Transverse colon (tissue), 4 donors: Measurements from ENCODE around the gene PHPT1.

Source experiments
- POLR2AphosphoS5 ChIP-seq, 3 donors: sonication (generic); formaldehyde crosslinking; IDR thresholded peaks; one replicate each; pipeline ENCODE4 v1.6.1; 2016; ENCODE audit warnings: antibody characterized with exemption in 3 of 3
- TF ChIP-seq, protein P1 (sequence below), 5 experiments: fragments of 200-600 bp in 3 of 5; fragments of 450-650 bp in 2 of 5; sonication (generic) in 3 of 5; IDR thresholded peaks; 1 replicate in 2 of 5; 2 replicates in 3 of 5; pipeline ENCODE4 v1.5.1; 2016 to 2017; ENCODE audit warnings: antibody characterized with exemption in 5 of 5, inconsistent platforms in 3 of 5, mild to moderate bottlenecking in 2 of 5, moderate library complexity in 1 of 5

DNA sequence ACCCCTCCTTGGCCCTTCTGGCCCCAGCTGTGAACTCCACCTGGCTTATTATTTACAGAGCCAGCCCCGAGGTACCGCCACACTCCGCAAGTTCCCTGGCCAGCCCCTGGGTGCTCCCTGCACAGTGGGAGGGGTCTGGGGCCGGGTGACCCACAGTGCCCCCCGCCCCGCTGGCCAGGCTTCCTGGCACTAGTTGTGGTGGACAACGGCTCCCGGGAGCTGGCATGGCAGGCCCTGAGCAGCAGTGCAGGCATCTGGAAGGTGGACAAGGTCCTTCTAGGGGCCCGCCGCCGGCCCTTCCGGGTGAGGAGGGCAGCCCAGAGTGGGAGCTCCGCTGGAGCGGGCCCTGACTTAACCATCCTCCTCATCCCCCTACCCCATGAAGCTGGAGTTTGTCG lies 6.9 kb downstream of the PHPT1 start:
- TF ChIP-seq, protein P1, sequence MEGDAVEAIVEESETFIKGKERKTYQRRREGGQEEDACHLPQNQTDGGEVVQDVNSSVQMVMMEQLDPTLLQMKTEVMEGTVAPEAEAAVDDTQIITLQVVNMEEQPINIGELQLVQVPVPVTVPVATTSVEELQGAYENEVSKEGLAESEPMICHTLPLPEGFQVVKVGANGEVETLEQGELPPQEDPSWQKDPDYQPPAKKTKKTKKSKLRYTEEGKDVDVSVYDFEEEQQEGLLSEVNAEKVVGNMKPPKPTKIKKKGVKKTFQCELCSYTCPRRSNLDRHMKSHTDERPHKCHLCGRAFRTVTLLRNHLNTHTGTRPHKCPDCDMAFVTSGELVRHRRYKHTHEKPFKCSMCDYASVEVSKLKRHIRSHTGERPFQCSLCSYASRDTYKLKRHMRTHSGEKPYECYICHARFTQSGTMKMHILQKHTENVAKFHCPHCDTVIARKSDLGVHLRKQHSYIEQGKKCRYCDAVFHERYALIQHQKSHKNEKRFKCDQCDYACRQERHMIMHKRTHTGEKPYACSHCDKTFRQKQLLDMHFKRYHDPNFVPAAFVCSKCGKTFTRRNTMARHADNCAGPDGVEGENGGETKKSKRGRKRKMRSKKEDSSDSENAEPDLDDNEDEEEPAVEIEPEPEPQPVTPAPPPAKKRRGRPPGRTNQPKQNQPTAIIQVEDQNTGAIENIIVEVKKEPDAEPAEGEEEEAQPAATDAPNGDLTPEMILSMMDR (IDR thresholded peaks at IDR 0.05), result no peak
- no peak for TF ChIP-seq POLR2AphosphoS5 (IDR thresholded peaks at IDR 0.05)
